Neural progenitor cell (in vitro differentiated cells): ENCODE data around the gene LRP2. TPM values are rescaled to one million over a fixed set of nuclear protein-coding genes. Genes with fewer than 3 reads are reported as not detected.

Source experiments
- DNase-seq: peaks from one replicate; pipeline ENCODE4 v3.0.0-alpha.2; 2016; ENCODE audit warnings: low spot score
- H2AFZ ChIP-seq: fragments of 200-600 bp; sonication (generic); replicated peaks from 2 replicates; pipeline ENCODE4 v1.6.1; 2016; ENCODE audit warnings: antibody characterized with exemption
- H3F3A ChIP-seq: fragments of 200-600 bp; sonication (generic); 2 replicates; pipeline ENCODE4 v1.6.1; 2016; ENCODE audit warnings: antibody characterized with exemption, low read depth
- H3K27ac ChIP-seq: fragments of 200-600 bp; sonication (generic); 2 replicates; pipeline ENCODE4 v1.5.1; 2016; ENCODE audit warnings: mild to moderate bottlenecking
- H3K27me3 ChIP-seq: fragments of 200-600 bp; sonication (generic); 2 replicates; pipeline ENCODE4 v1.6.1; 2016; ENCODE audit warnings: mild to moderate bottlenecking, moderate library complexity
- H3K36me3 ChIP-seq: fragments of 200-600 bp; sonication (generic); 2 replicates; pipeline ENCODE4 v1.5.1; 2016
- H3K4me1 ChIP-seq: fragments of 200-600 bp; sonication (generic); 2 replicates; pipeline ENCODE4 v1.6.1; 2016; ENCODE audit warnings: mixed run types
- H3K4me2 ChIP-seq: fragments of 200-600 bp; sonication (generic); 2 replicates; pipeline ENCODE4 v1.6.1; 2016
- H3K4me3 ChIP-seq: fragments of 200-600 bp; sonication (generic); 2 replicates; pipeline ENCODE4 v1.5.1; 2016
- H3K79me2 ChIP-seq: fragments of 200-600 bp; sonication (generic); 2 replicates; pipeline ENCODE4 v1.6.1; 2016; ENCODE audit warnings: low read depth
- H3K9ac ChIP-seq: fragments of 200-600 bp; sonication (generic); 2 replicates; pipeline ENCODE4 v1.6.1; 2016
- H3K9me3 ChIP-seq: fragments of 200-600 bp; sonication (generic); 2 replicates; pipeline ENCODE4 v1.5.1; 2016; ENCODE audit warnings: low read depth
- H4K20me1 ChIP-seq: fragments of 200-600 bp; sonication (generic); 2 replicates; pipeline ENCODE4 v1.6.1; 2016; ENCODE audit warnings: low read depth
- H3K27ac Mint-ChIP-seq: 3 replicates; pipeline ENCODE4 v1.8.0; 2021; ENCODE audit warnings: mixed read lengths
- H3K27me3 Mint-ChIP-seq: 2 replicates; pipeline ENCODE4 v1.8.0; 2022; ENCODE audit warnings: low read depth, mild to moderate bottlenecking, inconsistent platforms, moderate library complexity, mixed read lengths; ENCODE audit not compliant: insufficient read depth
- H3K36me3 Mint-ChIP-seq: 3 replicates; pipeline ENCODE4 v1.8.0; 2021; ENCODE audit warnings: mixed read lengths
- H3K4me1 Mint-ChIP-seq: 3 replicates; pipeline ENCODE4 v1.8.0; 2021; ENCODE audit warnings: mixed read lengths
- H3K4me3 Mint-ChIP-seq: 3 replicates; pipeline ENCODE4 v1.8.0; 2021; ENCODE audit warnings: mild to moderate bottlenecking, moderate library complexity, mixed read lengths
- H3K9me3 Mint-ChIP-seq: 3 replicates; pipeline ENCODE4 v1.8.0; 2020; ENCODE audit warnings: mixed read lengths
- EZH2 ChIP-seq: fragments of 200-600 bp; sonication (generic); IDR thresholded peaks from 2 replicates; pipeline ENCODE4 v1.6.1; 2017; ENCODE audit warnings: antibody characterized with exemption, mild to moderate bottlenecking, moderate library complexity
- EZH2phosphoT487 ChIP-seq: fragments of 200-600 bp; sonication (generic); IDR thresholded peaks from 2 replicates; pipeline ENCODE4 v1.6.1; 2017; ENCODE audit warnings: antibody characterized with exemption
- total RNA-seq: library from RNA; depleted of rRNA; stranded (reverse); fragments of >200 nt; gene quantifications from 2 replicates; pipeline ENCODE4 v1.2.3, GENCODE V29; 2015; ENCODE audit warnings: low replicate concordance
- TF ChIP-seq, protein P1 (sequence below): fragments of 200-600 bp; sonication (generic); IDR thresholded peaks from 2 replicates; pipeline ENCODE4 v1.5.1; 2017; ENCODE audit warnings: antibody characterized with exemption, mild to moderate bottlenecking

LRP2 gene
- total RNA-seq, 1 donor from 2014 or later: 143 TPM

- Mint-ChIP-seq H3K9me3 (no peaks in the 10 kb centered on the region), H3K27me3 (peaks cover 15% of the 10 kb centered on the region), H3K4me1 (peaks cover 37% of the 10 kb centered on the region), H3K4me3 (peak overlapping the region; percentile 89), H3K27ac (peak overlapping the region; percentile 10), H3K36me3 (peaks cover 4% of the 10 kb centered on the region)
- H3K4me3 ChIP-seq: peak overlapping the region; percentile 93
- no peaks in the 10 kb centered on the region for H3K9me3 ChIP-seq
- TF ChIP-seq EZH2: no peak
- TF ChIP-seq, protein P1, sequence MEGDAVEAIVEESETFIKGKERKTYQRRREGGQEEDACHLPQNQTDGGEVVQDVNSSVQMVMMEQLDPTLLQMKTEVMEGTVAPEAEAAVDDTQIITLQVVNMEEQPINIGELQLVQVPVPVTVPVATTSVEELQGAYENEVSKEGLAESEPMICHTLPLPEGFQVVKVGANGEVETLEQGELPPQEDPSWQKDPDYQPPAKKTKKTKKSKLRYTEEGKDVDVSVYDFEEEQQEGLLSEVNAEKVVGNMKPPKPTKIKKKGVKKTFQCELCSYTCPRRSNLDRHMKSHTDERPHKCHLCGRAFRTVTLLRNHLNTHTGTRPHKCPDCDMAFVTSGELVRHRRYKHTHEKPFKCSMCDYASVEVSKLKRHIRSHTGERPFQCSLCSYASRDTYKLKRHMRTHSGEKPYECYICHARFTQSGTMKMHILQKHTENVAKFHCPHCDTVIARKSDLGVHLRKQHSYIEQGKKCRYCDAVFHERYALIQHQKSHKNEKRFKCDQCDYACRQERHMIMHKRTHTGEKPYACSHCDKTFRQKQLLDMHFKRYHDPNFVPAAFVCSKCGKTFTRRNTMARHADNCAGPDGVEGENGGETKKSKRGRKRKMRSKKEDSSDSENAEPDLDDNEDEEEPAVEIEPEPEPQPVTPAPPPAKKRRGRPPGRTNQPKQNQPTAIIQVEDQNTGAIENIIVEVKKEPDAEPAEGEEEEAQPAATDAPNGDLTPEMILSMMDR: no peak
- H2AFZ ChIP-seq: peak overlapping the region; percentile 1
- peaks cover 46% of the 10 kb centered on the region for H3K4me1 ChIP-seq
- H3K79me2 ChIP-seq: peaks cover 52% of the 10 kb centered on the region
- peaks cover 8% of the 10 kb centered on the region for H3K36me3 ChIP-seq
- H3F3A ChIP-seq: peaks cover 64% of the 10 kb centered on the region
- no peak overlapping the region for H3K9ac ChIP-seq
- H3K27me3 ChIP-seq: peaks cover 8% of the 10 kb centered on the region
- peak overlapping the region; percentile 99 for H3K27ac ChIP-seq
- H4K20me1 ChIP-seq: peaks cover 29% of the 10 kb centered on the region
- peak; percentile 37 for DNase-seq
- H3K4me2 ChIP-seq: peak overlapping the region; percentile 90
Measured at GRCh38 chr2:169362894-169363559, 693 bp upstream of the LRP2 start.

GRCh38 chr2:169361706-169362117 is 622 bp downstream of the LRP2 start:
- peak; percentile 72 for DNase-seq
- Histone ChIP-seq H3F3A (peaks cover 67% of the 10 kb centered on the region), H4K20me1 (peaks cover 42% of the 10 kb centered on the region), H3K4me3 (peak overlapping the region; percentile 93), H3K4me1 (peaks cover 48% of the 10 kb centered on the region), H3K27ac (peak overlapping the region; percentile 89), H3K79me2 (peaks cover 65% of the 10 kb centered on the region), H2AFZ (peak overlapping the region; percentile 1), H3K9ac (peak overlapping the region; percentile 70), H3K27me3 (peaks cover 8% of the 10 kb centered on the region), H3K9me3 (no peaks in the 10 kb centered on the region), H3K36me3 (peaks cover 8% of the 10 kb centered on the region), H3K4me2 (peak overlapping the region; percentile 90)
- TF ChIP-seq EZH2 (no peak), EZH2phosphoT487 (no peak)
- TF ChIP-seq, protein P1: peak; percentile 7
- Mint-ChIP-seq H3K36me3 (peaks cover 8% of the 10 kb centered on the region), H3K4me3 (peak overlapping the region; percentile 89), H3K27ac (peak overlapping the region; percentile 55), H3K4me1 (peaks cover 39% of the 10 kb centered on the region), H3K9me3 (no peaks in the 10 kb centered on the region), H3K27me3 (peaks cover 17% of the 10 kb centered on the region)

DNA sequence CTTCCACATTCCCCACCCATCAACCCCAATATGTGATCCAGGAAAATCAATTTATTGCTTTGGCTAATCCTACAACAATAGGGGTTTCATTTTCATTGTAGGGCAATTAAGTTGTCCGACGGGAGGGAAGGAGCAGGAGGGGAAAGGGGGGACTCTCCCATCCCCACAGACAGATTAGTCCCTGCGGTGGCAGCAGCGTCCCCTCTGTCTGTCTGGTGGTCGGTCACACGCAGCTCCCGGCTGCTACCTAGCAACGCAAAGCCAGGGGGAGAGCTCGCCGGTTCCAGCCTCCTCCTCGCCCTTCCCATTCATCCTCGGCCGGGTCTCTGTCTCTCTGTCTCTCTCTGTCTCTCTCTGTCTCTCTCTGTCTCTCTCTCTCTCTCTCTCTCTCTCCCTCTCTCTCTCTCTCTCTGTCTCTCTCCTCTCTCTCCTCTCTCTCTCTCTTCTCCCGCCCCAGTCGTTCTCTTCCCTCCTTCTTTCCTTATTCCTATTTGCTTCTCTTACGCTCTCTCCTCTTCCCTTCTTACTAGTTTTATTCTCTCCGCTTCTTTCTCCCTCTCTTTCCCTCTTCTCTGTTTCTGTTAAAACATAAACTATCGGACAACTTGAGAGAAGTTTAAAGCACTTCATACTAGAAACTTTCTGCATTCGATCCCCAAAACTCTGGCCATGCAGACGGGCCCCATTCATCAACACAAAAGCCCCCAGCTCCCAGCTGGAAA is 1.2 kb downstream of the LRP2 start:
- Histone ChIP-seq H3K27ac (peak overlapping the region; percentile 89), H3F3A (peaks cover 67% of the 10 kb centered on the region), H4K20me1 (peaks cover 48% of the 10 kb centered on the region), H3K27me3 (peaks cover 8% of the 10 kb centered on the region), H3K4me3 (peak overlapping the region; percentile 93), H3K9ac (peak overlapping the region; percentile 70), H3K4me2 (peak overlapping the region; percentile 90), H3K79me2 (peaks cover 70% of the 10 kb centered on the region), H3K9me3 (no peaks in the 10 kb centered on the region), H3K4me1 (peaks cover 48% of the 10 kb centered on the region), H2AFZ (peak overlapping the region; percentile 1), H3K36me3 (peaks cover 8% of the 10 kb centered on the region)
- Mint-ChIP-seq H3K27me3 (peaks cover 17% of the 10 kb centered on the region), H3K4me3 (peak overlapping the region; percentile 89), H3K9me3 (no peaks in the 10 kb centered on the region), H3K27ac (peak overlapping the region; percentile 55), H3K4me1 (peaks cover 39% of the 10 kb centered on the region), H3K36me3 (peaks cover 8% of the 10 kb centered on the region)
- DNase-seq: peak; percentile 93
- TF ChIP-seq, protein P1: peak; percentile 35
- TF ChIP-seq EZH2phosphoT487 (peak; percentile 2), EZH2 (no peak)
